ENCODE data around the gene ANTKMT.

DNA sequence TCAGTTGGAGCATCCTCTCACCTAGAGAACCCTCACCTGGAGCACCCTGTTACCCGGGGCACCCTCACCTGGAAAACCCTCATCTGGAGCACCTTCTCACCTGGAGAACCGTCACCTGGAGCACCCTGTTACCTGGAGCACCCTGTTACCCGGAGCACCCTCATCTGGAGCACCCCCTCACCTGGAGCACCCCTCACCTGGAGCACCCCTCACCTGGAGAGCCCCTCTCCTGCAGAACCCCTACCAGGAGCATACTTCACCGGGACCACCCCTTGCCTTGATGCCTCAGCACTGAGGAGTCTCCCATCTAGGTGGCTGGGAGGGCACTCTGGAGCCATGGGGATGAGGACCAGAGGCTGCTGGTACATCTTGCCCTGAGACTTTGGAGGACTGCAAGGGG is 12.0 kb upstream of the ANTKMT start:
- TF ChIP-seq, protein P1, sequence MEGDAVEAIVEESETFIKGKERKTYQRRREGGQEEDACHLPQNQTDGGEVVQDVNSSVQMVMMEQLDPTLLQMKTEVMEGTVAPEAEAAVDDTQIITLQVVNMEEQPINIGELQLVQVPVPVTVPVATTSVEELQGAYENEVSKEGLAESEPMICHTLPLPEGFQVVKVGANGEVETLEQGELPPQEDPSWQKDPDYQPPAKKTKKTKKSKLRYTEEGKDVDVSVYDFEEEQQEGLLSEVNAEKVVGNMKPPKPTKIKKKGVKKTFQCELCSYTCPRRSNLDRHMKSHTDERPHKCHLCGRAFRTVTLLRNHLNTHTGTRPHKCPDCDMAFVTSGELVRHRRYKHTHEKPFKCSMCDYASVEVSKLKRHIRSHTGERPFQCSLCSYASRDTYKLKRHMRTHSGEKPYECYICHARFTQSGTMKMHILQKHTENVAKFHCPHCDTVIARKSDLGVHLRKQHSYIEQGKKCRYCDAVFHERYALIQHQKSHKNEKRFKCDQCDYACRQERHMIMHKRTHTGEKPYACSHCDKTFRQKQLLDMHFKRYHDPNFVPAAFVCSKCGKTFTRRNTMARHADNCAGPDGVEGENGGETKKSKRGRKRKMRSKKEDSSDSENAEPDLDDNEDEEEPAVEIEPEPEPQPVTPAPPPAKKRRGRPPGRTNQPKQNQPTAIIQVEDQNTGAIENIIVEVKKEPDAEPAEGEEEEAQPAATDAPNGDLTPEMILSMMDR (IDR thresholded peaks at IDR 0.05; ENCODE audit: extremely low read depth in 1 of 2, insufficient read depth in 1 of 2, low read depth in 1 of 2, low read length in 2 of 2): no peak
- TF ChIP-seq, protein P2, sequence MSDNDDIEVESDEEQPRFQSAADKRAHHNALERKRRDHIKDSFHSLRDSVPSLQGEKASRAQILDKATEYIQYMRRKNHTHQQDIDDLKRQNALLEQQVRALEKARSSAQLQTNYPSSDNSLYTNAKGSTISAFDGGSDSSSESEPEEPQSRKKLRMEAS (IDR thresholded peaks at IDR 0.05; ENCODE audit: insufficient read depth, insufficient read length): no peak
- TF ChIP-seq POLR2AphosphoS5 (IDR thresholded peaks at IDR 0.05; ENCODE audit: insufficient read depth, low read depth, low read length): no peak
- TF ChIP-seq POLR2A (IDR thresholded peaks at IDR 0.05; ENCODE audit: low read depth, low read length): no peak
- no peak for TF ChIP-seq FOS (IDR thresholded peaks at IDR 0.05; ENCODE audit: borderline replicate concordance, insufficient read depth, low read length)
- no peak for TF ChIP-seq EZH2 (IDR thresholded peaks at IDR 0.05; ENCODE audit: borderline replicate concordance, low read depth, low read length, severe bottlenecking)
- TF ChIP-seq JUN (IDR thresholded peaks at IDR 0.05; ENCODE audit: borderline replicate concordance, insufficient read depth, insufficient read length, low read depth): no peak

Data from endothelial cell of umbilical vein (primary cell).